GM12878 (cell line): ENCODE measurements around the gene SRSF3. TPM values are rescaled to one million over a fixed set of nuclear protein-coding genes. Genes with fewer than 3 reads are reported as not detected.

Experiments
- ATAC-seq: fragments of 200-7000 bp; cut with Tn5 transposase; 3 replicates; pipeline ENCODE4 v1.9.1; 2020; ENCODE audit warnings: mild to moderate bottlenecking, moderate library complexity
- BruUV-seq: library from RNA; stranded (reverse); fragments of 400-500 nt; replicated peaks from 2 replicates; lab custom pipeline; 2021; lab: Mats Ljungman, UMichigan
- CTCF ChIA-PET: fragments of 300-600 bp; sonication (Branson Sonifier 250); formaldehyde crosslinking; extraction: SDS; loops from one replicate; lab custom pipeline; 2021; ENCODE audit warnings: inconsistent platforms; lab: Yijun Ruan, JAX
- POLR2A ChIA-PET: fragments of 350-600 bp; formaldehyde crosslinking; extraction: SDS; loops from one replicate; lab custom pipeline; 2021; ENCODE audit warnings: inconsistent platforms; lab: Charles Lee
- RAD21 ChIA-PET: fragments of 300-600 bp; sonication (Branson Sonifier 250); formaldehyde crosslinking; loops from one replicate; lab custom pipeline; 2023; ENCODE audit warnings: antibody characterized with exemption; ENCODE audit not compliant: unreplicated experiment; lab: Charles Lee
- SMC1A ChIA-PET: fragments of 300-600 bp; sonication (Branson Sonifier 250); formaldehyde crosslinking; loops from one replicate; lab custom pipeline; 2023; ENCODE audit not compliant: unreplicated experiment, uncharacterized antibody; lab: Charles Lee
- DNase-seq: peaks from one replicate; pipeline ENCODE4 v3.0.0-alpha.2; 2011; ENCODE audit warnings: low read depth, low spot score
- FAIRE-seq: peaks from 3 replicates; lab custom pipeline; 2011; peaks lifted over from hg19 to GRCh38; lab: Jason Lieb, UNC
- H2AFZ ChIP-seq: 2 replicates; pipeline ENCODE4 v1.6.0; 2011; ENCODE audit warnings: low read depth, low read length, control low read depth; ENCODE audit not compliant: control insufficient read depth
- H3K27ac ChIP-seq: 2 replicates; pipeline ENCODE4 v1.5.1; 2011; ENCODE audit warnings: control low read depth; ENCODE audit not compliant: control insufficient read depth, insufficient read depth
- H3K27me3 ChIP-seq, 2 experiments: replicated peaks in 1 of 2; 2 replicates each; pipeline versions ENCODE4 v1.6.0 to v1.6.1; 2011; ENCODE audit warnings: low read length in 1 of 2; ENCODE audit not compliant: control insufficient read depth in 2 of 2, insufficient read depth in 2 of 2
- H3K36me3 ChIP-seq, 2 experiments: 2 replicates each; pipeline ENCODE4 v1.5.1; 2011; ENCODE audit warnings: low read length in 1 of 2; ENCODE audit not compliant: control insufficient read depth in 2 of 2, insufficient read depth in 2 of 2
- H3K4me1 ChIP-seq: 2 replicates; pipeline ENCODE4 v1.6.1; 2011; ENCODE audit warnings: mild to moderate bottlenecking, low read length, moderate library complexity, mixed read lengths; ENCODE audit not compliant: control insufficient read depth, insufficient read depth
- H3K4me2 ChIP-seq: 2 replicates; pipeline ENCODE4 v1.6.0; 2011; ENCODE audit warnings: control low read depth; ENCODE audit not compliant: control insufficient read depth, insufficient read depth
- H3K4me3 ChIP-seq: fragments of 200-600 bp; sonication (generic); 2 replicates; pipeline ENCODE4 v1.5.1; 2016
- H3K79me2 ChIP-seq: 2 replicates; pipeline ENCODE4 v1.6.0; 2011; ENCODE audit warnings: low read length; ENCODE audit not compliant: control insufficient read depth, insufficient read depth
- H3K9ac ChIP-seq: 2 replicates; pipeline ENCODE4 v1.8.0; 2011; ENCODE audit warnings: low read length, control low read depth, mixed read lengths; ENCODE audit not compliant: control insufficient read depth, insufficient read depth
- H3K9me3 ChIP-seq: replicated peaks from 3 replicates; pipeline ENCODE4 v1.5.1; 2011; ENCODE audit warnings: mild to moderate bottlenecking, low read length; ENCODE audit not compliant: control insufficient read depth, insufficient read depth
- H4K20me1 ChIP-seq: 2 replicates; pipeline ENCODE4 v1.6.0; 2011; ENCODE audit not compliant: control insufficient read depth, insufficient read depth
- PBX3 ChIP-seq: IDR thresholded peaks from 2 replicates; pipeline ENCODE4 v1.6.1; 2011; ENCODE audit warnings: mild to moderate bottlenecking, low read depth, low read length, moderate library complexity; ENCODE audit not compliant: insufficient replicate concordance
- REST ChIP-seq: IDR thresholded peaks from 2 replicates; pipeline ENCODE4 v1.6.1; 2012; ENCODE audit warnings: mild to moderate bottlenecking, low read depth, low read length
- ZBTB11 ChIP-seq: fragments of 450-650 bp; formaldehyde crosslinking; IDR thresholded peaks from 2 replicates; pipeline ENCODE4 v1.5.0; 2022; ENCODE audit warnings: mild to moderate bottlenecking, missing genetic modification characterization
- ZNF207 ChIP-seq: fragments of 450-650 bp; IDR thresholded peaks from 2 replicates; pipeline ENCODE4 v1.6.1; 2014; ENCODE audit warnings: antibody characterized with exemption, mild to moderate bottlenecking, borderline replicate concordance
- ZSCAN29 ChIP-seq: fragments of 450-650 bp; IDR thresholded peaks from 2 replicates; pipeline ENCODE4 v1.6.1; 2017; ENCODE audit warnings: mild to moderate bottlenecking, moderate library complexity
- WGBS: methylation state at CpG from one replicate; pipeline ENCODE4 v1.1.6; 2016; ENCODE audit warnings: low lambda C conversion rate; ENCODE audit not compliant: insufficient replicate concordance, insufficient coverage; ENCODE audit errors: missing lambda C conversion rate; 5-methylcytosine and 5-hydroxymethylcytosine counted together
- in situ Hi-C: fragments of 300-500 bp; cut with MboI; formaldehyde crosslinking; loops from 9 replicates; pipeline ENCODE4 v1.14.3; 2018; ENCODE audit warnings: mixed read lengths
- intact Hi-C: fragments of 100-400 bp; cut with micrococcal nuclease; formaldehyde crosslinking; loops from one replicate; pipeline ENCODE4 v1.14.2; 2022; ENCODE audit not compliant: unreplicated experiment
- polyA plus RNA-seq, 11 experiments: library from polyadenylated mRNA; depleted of rRNA in 4 of 11; unstranded in 6 of 11; stranded (reverse) in 5 of 11; fragments of >200 nt; fragmentation: Nextera tagmentation in 4 of 11; fragmentation: Illumina TruSeq in 1 of 11; extraction: Ambion mirVana in 4 of 11; extraction: Trizol in 1 of 11; gene quantifications; 1 replicate in 1 of 11; 2 replicates in 10 of 11; pipeline versions ENCODE4 v1.2.1 to v1.2.3, GENCODE V29; 2011 to 2016; ENCODE audit warnings: inconsistent platforms in 2 of 11, missing spikeins in 2 of 11, low read depth in 1 of 11
- total RNA-seq, 4 experiments: library from RNA; depleted of rRNA in 3 of 4; stranded (reverse); fragments of >200 nt in 3 of 4; fragmentation: Illumina TruSeq in 1 of 4; extraction: Trizol in 1 of 4; gene quantifications; 2 replicates each; pipeline versions ENCODE4 v1.2.1 to v1.2.3, GENCODE V29; 2013 to 2021
- TF ChIP-seq, protein P1 (sequence below): IDR thresholded peaks from 2 replicates; pipeline ENCODE4 v1.6.1; 2012; ENCODE audit warnings: low read depth, low read length, improper control_type of control experiment

Gene SRSF3
- total and polyA plus RNA-seq, 10 of the 15 experiments (the other 5 are each of a cell fraction or from before 2014, with no cell fraction given): 195 to 1,377 (median 493) TPM

- TF ChIP-seq ZNF207: no peak
- no peak for TF ChIP-seq REST
- TF ChIP-seq PBX3: no peak
- TF ChIP-seq ZSCAN29: no peak
- no peak for TF ChIP-seq ZBTB11
- TF ChIP-seq, protein P1, sequence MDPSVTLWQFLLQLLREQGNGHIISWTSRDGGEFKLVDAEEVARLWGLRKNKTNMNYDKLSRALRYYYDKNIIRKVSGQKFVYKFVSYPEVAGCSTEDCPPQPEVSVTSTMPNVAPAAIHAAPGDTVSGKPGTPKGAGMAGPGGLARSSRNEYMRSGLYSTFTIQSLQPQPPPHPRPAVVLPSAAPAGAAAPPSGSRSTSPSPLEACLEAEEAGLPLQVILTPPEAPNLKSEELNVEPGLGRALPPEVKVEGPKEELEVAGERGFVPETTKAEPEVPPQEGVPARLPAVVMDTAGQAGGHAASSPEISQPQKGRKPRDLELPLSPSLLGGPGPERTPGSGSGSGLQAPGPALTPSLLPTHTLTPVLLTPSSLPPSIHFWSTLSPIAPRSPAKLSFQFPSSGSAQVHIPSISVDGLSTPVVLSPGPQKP: no peak
- H3K79me2 ChIP-seq: no peaks in the 10 kb centered on the region
- ChIA-PET CTCF (interaction anchor here (0.7 to 5.9 kb wide), 15 partner anchors 8 to 107 kb away, joined by 3 to 27 read pairs (median 6); partner anchors contain the start of gene CDKN1A), SMC1A (interaction anchor here (1.2 to 16.7 kb wide), 11 partner anchors 9 to 109 kb away, joined by 3 to 240 read pairs (median 6); partner anchors contain the start of gene CDKN1A), RAD21 (interaction anchor here (0.9 to 5.1 kb wide), 11 partner anchors 9 to 105 kb away, joined by 3 to 45 read pairs (median 8); partner anchors contain the start of gene CDKN1A), POLR2A (interaction anchor here (0.7 to 11.8 kb wide), 11 partner anchors 9 to 102 kb away, joined by 3 to 104 read pairs (median 4); partner anchors contain the start of gene CDKN1A)
- ATAC-seq: no peak
- DNase-seq: no peak
- H3K9me3 ChIP-seq: no peaks in the 10 kb centered on the region; the same call in 1 of the 3 replicates
- H3K4me2 ChIP-seq: peak overlapping the region; percentile 48; the same call in 1 of the 2 replicates
- H4K20me1 ChIP-seq: no peaks in the 10 kb centered on the region
- in situ Hi-C loops: no loop called here
- H3K27me3 ChIP-seq: no peaks in the 10 kb centered on the region
- H3K4me3 ChIP-seq: no peak overlapping the region
- FAIRE-seq: no peak
- H3K27ac ChIP-seq: peak overlapping the region; percentile 52
- peaks cover 48% of the 10 kb centered on the region for H3K4me1 ChIP-seq
- intact Hi-C loops: loop anchor here (2.0 kb wide), 1 partner anchor 23 kb away; no protein-coding TSS in a partner anchor
- no peak overlapping the region for H3K9ac ChIP-seq
- 94% methylated on average over 11 of the region's 11 CpGs for WGBS
- no peaks in the 10 kb centered on the region for H3K36me3 ChIP-seq
- no peak overlapping the region for H2AFZ ChIP-seq
- no TSS peak for BruUV-seq
These were observed 57.7 kb downstream of the SRSF3 start for GRCh38 chr6:36651659-36652379.
